GM15510 (cell line): ENCODE results near the gene ADAMTS14.

Experiments used
- POLR2A ChIP-seq: IDR thresholded peaks from 3 replicates; pipeline ENCODE4 v1.6.1; 2011; ENCODE audit warnings: borderline replicate concordance; ENCODE audit not compliant: insufficient read length; ENCODE audit errors: extremely low read depth

The ADAMTS14 gene

GRCh38 chr10:70673929-70674559 lies 1.7 kb downstream of the ADAMTS14 start:
- no peak for TF ChIP-seq POLR2A

GRCh38 chr10:70674560-70675495 lies 2.5 kb downstream of the ADAMTS14 start:
- TF ChIP-seq POLR2A, result no peak

DNA sequence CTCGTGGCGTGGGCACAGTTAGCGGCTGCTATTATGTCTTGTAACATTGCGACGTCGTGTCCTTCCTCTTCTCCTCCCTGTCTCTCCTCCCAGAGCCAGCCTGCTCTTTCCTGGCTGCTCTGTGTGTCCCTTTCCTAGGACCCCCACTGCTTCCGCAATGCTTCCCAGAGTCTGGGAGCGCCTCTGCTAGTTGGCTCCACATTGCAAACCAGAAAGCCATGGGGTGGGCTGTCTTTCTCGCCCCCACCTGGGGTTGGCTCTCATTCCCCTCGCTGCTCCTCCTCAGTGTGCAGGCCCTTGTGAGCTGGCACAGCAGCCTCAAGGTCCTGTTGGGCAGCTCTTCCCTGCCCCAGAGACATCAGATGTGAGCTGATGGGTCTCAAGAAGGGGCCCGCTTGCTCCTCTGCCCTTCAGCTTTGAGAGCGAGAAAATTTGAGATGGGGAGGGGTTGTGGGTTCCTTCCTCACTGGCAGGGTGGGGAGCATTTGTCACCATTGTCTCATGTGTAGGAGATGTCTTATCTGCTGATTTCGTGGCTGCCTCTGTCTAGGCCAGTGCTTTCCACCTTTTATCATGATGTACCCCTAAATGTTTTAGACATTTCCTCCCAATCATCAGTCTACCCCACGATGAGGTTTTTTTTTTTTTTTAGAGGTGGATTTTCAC lies 3.3 kb downstream of the ADAMTS14 start:
- no peak for TF ChIP-seq POLR2A

DNA sequence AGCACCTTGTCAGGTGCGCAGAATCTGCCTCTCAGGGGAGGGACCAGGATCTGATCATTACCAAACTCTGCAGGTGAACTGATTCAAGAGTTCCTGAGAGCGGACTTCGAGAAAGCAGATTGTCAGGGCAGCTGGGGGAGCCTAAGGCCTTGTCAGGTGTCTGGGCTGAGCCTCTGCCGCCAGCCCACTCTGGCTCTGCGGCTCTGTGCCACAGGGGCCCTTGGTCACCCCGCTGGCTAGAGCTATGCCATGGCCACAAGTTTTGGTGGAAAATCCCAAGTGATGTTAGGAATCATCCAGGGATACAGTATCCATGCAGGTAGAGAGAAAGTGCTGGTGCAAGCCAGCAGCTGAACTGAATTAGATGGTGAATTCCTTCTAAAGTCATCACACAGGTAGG lies 4.2 kb downstream of the ADAMTS14 start:
- TF ChIP-seq POLR2A, result no peak

- TF ChIP-seq POLR2A, result no peak
Observed at GRCh38 chr10:70677016-70677415, 4.7 kb downstream of the ADAMTS14 start.

DNA sequence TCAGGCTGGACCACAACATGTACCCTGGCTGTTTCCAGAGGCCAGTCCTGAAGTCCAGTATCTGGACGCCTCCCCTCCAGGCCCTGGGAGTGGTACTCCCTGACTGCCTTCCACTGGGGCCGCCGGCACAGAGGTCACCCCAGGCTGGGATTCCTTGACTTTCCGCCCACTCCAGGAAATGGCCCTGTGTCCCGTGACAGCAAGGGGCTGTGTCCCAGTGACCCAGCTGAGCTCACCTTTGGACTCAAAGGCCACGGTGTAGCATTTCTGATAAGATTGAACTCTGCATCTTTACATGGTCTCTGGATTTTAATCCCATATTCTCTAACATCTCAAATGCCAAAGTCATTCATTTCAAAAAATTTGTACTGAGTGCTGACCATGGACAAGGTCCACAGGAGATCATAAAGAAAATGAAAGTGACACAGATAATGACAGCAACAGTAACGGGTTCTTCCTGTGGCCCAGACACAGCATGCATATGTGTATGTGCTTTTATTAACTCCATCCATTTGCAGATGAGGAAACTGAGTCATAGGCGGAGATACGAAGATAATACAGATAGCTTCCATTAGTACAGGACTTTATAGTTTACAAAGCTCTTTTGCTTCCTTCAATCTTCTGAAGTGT lies 5.4 kb downstream of the ADAMTS14 start:
- TF ChIP-seq POLR2A, result no peak

DNA sequence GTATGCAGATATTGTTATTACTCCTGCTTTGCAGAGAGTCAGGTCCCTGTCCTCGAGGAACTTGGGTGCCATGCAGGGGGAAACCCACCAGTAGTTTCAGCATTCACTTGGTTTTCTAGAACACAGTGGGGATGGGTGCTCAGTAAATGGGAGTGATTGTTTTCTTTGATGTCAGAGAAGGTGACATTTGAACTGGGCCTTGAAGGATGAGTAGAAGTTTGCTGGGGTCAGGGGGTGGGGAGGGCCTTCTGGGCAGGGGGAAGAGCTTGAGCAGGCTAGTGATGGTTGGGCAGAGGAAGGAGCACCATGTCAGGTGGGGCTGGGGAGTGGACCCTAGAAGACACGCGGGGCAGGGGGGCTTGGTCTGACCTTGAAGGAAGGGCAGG lies 5.9 kb downstream of the ADAMTS14 start:
- TF ChIP-seq POLR2A, result no peak

GRCh38 chr10:70678757-70679489 lies 6.6 kb downstream of the ADAMTS14 start:
- no peak for TF ChIP-seq POLR2A

- no peak for TF ChIP-seq POLR2A
Observed at GRCh38 chr10:70679498-70679897, 7.2 kb downstream of the ADAMTS14 start.

- no peak for TF ChIP-seq POLR2A
Observed at GRCh38 chr10:70680899-70681730, 8.8 kb downstream of the ADAMTS14 start.

- TF ChIP-seq POLR2A, result no peak
Observed at GRCh38 chr10:70681731-70682005, 9.4 kb downstream of the ADAMTS14 start.

DNA sequence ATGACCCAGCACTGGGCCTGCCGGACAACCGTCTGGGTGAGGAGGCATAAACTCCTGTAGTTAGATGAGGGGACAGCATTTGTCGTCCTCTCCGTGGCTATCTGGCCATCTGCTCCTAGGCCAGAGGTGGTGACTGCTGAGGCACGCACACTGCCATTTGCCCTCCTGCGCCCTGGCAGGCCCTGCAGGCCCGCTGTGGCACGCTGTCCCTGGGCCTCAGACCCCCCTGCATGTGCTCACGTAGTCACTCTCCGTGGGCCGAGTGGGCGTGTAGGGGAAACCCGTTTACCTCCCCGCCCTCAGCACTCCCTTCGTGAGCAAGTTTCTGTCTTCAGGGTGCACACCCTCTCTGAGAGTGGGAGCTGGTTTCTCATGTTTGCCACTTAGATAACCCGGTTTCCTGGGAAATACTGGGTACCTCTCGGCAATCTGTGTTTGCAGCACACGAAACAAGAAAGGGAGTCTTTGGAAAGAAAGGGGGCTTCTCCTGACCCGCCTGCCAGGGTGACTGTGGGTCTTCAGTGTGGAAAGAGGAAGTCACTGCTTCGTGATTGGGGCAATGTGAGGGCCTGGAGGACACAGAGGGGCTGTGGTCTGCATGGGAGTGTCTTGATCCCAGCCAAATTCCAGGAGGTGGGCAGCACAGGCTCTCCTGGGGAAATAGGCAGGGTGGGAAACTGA lies 10.8 kb downstream of the ADAMTS14 start:
- TF ChIP-seq POLR2A, result no peak

- TF ChIP-seq POLR2A, result no peak
Observed at GRCh38 chr10:70683601-70683934, 11.3 kb downstream of the ADAMTS14 start.

GRCh38 chr10:70683940-70684339 lies 11.6 kb downstream of the ADAMTS14 start:
- TF ChIP-seq POLR2A, result no peak

GRCh38 chr10:70684374-70684773 lies 12.1 kb downstream of the ADAMTS14 start:
- no peak for TF ChIP-seq POLR2A
